Neural crest cell (in vitro differentiated cells): ENCODE data around the gene PCIF1. TPM values are rescaled to one million over a fixed set of nuclear protein-coding genes. Genes with fewer than 3 reads are reported as not detected.
"Not testable (repeated sequence)": the region's sequence is repeated elsewhere in the genome, so short reads cannot be mapped to it uniquely, and the experiment has no call there.

ENCODE experiments used
- DNase-seq: peaks from one replicate; pipeline ENCODE4 v3.0.0; 2021; ENCODE audit warnings: low read depth, mixed read lengths, low spot score
- H3K27ac Mint-ChIP-seq: one replicate; pipeline ENCODE4 v1.8.0; 2021; ENCODE audit warnings: mild to moderate bottlenecking, mixed read lengths; ENCODE audit not compliant: unreplicated experiment
- H3K27me3 Mint-ChIP-seq: 2 replicates; pipeline ENCODE4 v1.8.0; 2021; ENCODE audit warnings: low read depth, mild to moderate bottlenecking, mixed read lengths
- H3K36me3 Mint-ChIP-seq: 2 replicates; pipeline ENCODE4 v1.8.0; 2021; ENCODE audit warnings: low read depth, mild to moderate bottlenecking, mixed read lengths
- H3K4me1 Mint-ChIP-seq: 2 replicates; pipeline ENCODE4 v1.8.0; 2021; ENCODE audit warnings: mixed read lengths
- H3K4me3 Mint-ChIP-seq: one replicate; pipeline ENCODE4 v1.8.0; 2021; ENCODE audit warnings: mild to moderate bottlenecking, mixed read lengths
- H3K9me3 Mint-ChIP-seq: 2 replicates; pipeline ENCODE4 v1.8.0; 2021; ENCODE audit warnings: mixed read lengths
- CTCF ChIP-seq: fragments of 200-600 bp; sonication (generic); conservative IDR thresholded peaks from 2 replicates; pipeline ENCODE4 v1.5.0; 2021; ENCODE audit warnings: antibody characterized with exemption, mild to moderate bottlenecking
- total RNA-seq: library from RNA; stranded (reverse); gene quantifications from 2 replicates; pipeline ENCODE4 v1.2.1, GENCODE V29; 2021

The PCIF1 gene
- total RNA-seq, 1 donor from 2014 or later, result 36.5 TPM

GRCh38 chr20:45927071-45927878 is 7.2 kb upstream of the PCIF1 start:
- Mint-ChIP-seq H3K27ac (no peak overlapping the region), H3K36me3 (no peaks in the 10 kb centered on the region), H3K4me3 (peak overlapping the region; percentile 16), H3K9me3 (no peaks in the 10 kb centered on the region), H3K27me3 (peaks cover 3% of the 10 kb centered on the region), H3K4me1 (no peaks in the 10 kb centered on the region)
- no peak for TF ChIP-seq CTCF
- DNase-seq, result no peak

DNA sequence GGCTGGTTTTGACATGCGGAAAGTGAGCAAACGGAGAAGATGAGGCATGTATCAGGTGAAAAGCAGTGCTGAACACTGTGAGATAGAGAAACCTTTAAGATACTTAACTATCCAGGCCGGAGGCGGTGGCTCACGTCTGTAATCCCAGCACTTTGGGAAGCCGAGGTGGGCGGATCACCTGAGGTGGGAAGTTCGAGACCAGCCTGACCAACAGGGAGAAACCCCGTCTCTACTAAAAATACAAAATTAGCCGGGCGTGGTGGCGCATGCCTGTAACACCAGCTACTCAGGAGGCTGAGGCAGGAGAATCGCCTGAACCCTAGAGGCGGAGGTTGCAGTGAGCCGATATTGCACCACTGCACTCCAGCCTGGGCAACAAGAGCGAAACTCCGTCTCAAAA is 2.8 kb upstream of the PCIF1 start:
- Mint-ChIP-seq H3K4me1 (peaks cover 23% of the 10 kb centered on the region), H3K4me3 (peak overlapping the region; percentile 96)
- DNase-seq, H3K27ac Mint-ChIP-seq, H3K27me3 Mint-ChIP-seq, H3K9me3 Mint-ChIP-seq, H3K36me3 Mint-ChIP-seq: not testable (repeated sequence)

DNA sequence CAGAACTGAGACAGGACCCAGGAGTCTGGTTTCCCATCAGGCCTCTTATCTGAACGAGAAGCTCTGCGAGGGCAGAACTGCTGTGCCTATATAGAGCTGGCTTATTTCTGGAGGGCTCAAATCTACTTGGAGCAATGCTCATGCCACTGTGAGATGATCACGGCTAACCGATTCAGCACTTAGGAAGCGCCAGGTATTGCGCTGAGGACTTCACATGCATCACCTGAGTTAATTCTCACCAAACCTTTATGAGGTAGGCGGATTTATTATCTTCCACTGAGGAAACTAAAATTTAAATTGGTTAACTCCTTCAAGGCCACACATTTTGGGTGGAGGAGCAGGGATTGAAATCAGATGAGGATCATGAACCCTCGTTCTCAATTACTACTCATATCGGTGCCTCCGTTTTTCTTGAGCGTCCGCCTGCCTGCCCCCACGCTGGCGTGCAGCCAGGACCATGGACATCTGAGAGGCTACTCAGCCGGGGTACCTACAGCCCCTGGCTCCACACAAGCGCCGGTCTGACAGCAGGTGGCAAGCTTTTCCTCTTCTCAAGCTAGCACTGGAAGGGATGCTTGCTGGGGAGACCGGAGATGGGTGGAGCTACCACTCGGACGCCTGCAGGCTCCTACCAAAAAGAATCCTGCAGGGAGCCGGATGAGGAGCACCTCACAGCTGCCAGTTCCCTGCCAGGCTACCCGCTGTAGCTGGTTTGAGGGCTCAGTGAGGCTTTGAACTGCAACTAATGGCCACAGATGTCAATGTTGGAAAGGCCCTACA is 1.0 kb upstream of the PCIF1 start:
- TF ChIP-seq CTCF, result peak; percentile 47
- H3K27me3 Mint-ChIP-seq, result peaks cover 7% of the 10 kb centered on the region
- peak; percentile 40 for DNase-seq
- peaks cover 2% of the 10 kb centered on the region for H3K36me3 Mint-ChIP-seq
- no peaks in the 10 kb centered on the region for H3K9me3 Mint-ChIP-seq
- peak overlapping the region; percentile 96 for H3K4me3 Mint-ChIP-seq
- peak overlapping the region; percentile 100 for H3K27ac Mint-ChIP-seq
- H3K4me1 Mint-ChIP-seq, result peaks cover 31% of the 10 kb centered on the region

- peak overlapping the region; percentile 96 for H3K4me3 Mint-ChIP-seq
- no peak for TF ChIP-seq CTCF
- H3K4me1 Mint-ChIP-seq, result peaks cover 31% of the 10 kb centered on the region
- peaks cover 7% of the 10 kb centered on the region for H3K27me3 Mint-ChIP-seq
- H3K9me3 Mint-ChIP-seq, result no peaks in the 10 kb centered on the region
- H3K36me3 Mint-ChIP-seq, result peaks cover 3% of the 10 kb centered on the region
- DNase-seq, result no peak
- H3K27ac Mint-ChIP-seq, result peak overlapping the region; percentile 100
These were observed 367 bp upstream of the PCIF1 start for GRCh38 chr20:45934046-45934585.

DNA sequence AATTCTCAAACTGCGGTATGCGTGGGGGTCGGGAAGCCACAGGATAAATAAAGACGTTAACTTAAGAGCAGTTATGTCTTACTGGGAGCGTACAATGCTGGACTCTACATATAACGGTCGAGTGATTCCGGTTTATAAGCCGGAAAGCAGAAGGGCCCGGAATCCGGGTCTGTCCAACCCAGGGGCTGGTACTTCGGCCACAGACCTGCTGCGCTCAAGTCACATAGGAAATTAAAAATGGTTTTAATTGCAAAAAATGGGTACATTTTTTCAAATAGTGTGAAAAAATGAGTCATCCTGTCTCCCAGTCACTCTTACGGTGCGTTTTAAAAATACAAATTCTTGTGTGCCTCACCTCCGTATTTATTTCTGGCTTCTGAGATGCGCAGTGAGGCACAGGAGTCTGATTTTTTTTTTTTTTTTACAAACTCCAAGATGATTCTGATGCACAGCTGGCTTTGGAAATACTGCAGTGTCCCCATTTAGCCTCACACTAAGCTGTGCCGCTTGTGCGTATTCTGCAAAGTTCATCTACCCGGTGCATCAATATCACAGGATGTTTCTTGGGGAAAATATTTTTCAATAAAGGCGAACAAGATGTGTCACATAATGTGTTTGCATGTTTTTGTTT is 1.0 kb downstream of the PCIF1 start:
- TF ChIP-seq CTCF, result no peak
- peaks cover 7% of the 10 kb centered on the region for H3K27me3 Mint-ChIP-seq
- H3K4me3 Mint-ChIP-seq, result peak overlapping the region; percentile 96
- peaks cover 31% of the 10 kb centered on the region for H3K4me1 Mint-ChIP-seq
- H3K27ac Mint-ChIP-seq, result peak overlapping the region; percentile 70
- DNase-seq, result no peak
- no peaks in the 10 kb centered on the region for H3K9me3 Mint-ChIP-seq
- peaks cover 8% of the 10 kb centered on the region for H3K36me3 Mint-ChIP-seq
